Thyroid gland (tissue), 4 donors: Measurements from ENCODE around the gene XIAP. TPM values are rescaled to one million over a fixed set of nuclear protein-coding genes. Genes with fewer than 3 reads are reported as not detected.
"Not testable (repeated sequence)": the region's sequence is repeated elsewhere in the genome, so short reads cannot be mapped to it uniquely, and the experiment has no call there.

ENCODE experiments used
- DNase-seq, 2 donors: peaks; one replicate each; pipeline ENCODE4 v3.0.0-alpha.2; 2019
- H3K27ac ChIP-seq, 3 donors: fragments of 200-600 bp; sonication (generic); 1 replicate in 2 of 3; 2 replicates in 1 of 3; pipeline ENCODE4 v1.5.1; 2016 to 2019; ENCODE audit warnings: mild to moderate bottlenecking in 1 of 3, moderate library complexity in 1 of 3
- H3K27me3 ChIP-seq: fragments of 200-600 bp; sonication (generic); one replicate; pipeline ENCODE4 v1.5.1; 2019
- H3K36me3 ChIP-seq, 2 donors: fragments of 200-600 bp; sonication (generic); one replicate each; pipeline ENCODE4 v1.5.1; 2016 to 2019
- H3K4me1 ChIP-seq, 2 donors: fragments of 200-600 bp; sonication (generic); one replicate each; pipeline ENCODE4 v1.5.1; 2017 to 2019
- H3K4me3 ChIP-seq, 3 donors: fragments of 200-600 bp; sonication (generic); replicated peaks in 1 of 3; 1 replicate in 2 of 3; 2 replicates in 1 of 3; pipeline ENCODE4 v1.5.1; 2016; ENCODE audit warnings: mild to moderate bottlenecking in 1 of 3
- H3K9me3 ChIP-seq: fragments of 200-600 bp; sonication (generic); one replicate; pipeline ENCODE4 v1.5.1; 2017
- CTCF ChIP-seq, 6 experiments: fragments of 200-600 bp in 3 of 6; fragments of 450-650 bp in 3 of 6; sonication (generic) in 3 of 6; IDR thresholded peaks; one replicate each; pipeline ENCODE4 v1.5.1; 2016 to 2019; ENCODE audit warnings: antibody characterized with exemption in 6 of 6, mild to moderate bottlenecking in 2 of 6, inconsistent platforms in 1 of 6, moderate library complexity in 1 of 6
- POLR2A ChIP-seq, 2 donors: fragments of 450-650 bp; IDR thresholded peaks; one replicate each; pipeline ENCODE4 v1.6.1; 2017; ENCODE audit warnings: antibody characterized with exemption in 2 of 2, mild to moderate bottlenecking in 2 of 2, moderate library complexity in 1 of 2
- WGBS, 2 donors: methylation state at CpG; one replicate each; pipeline ENCODE4 v1.1.5; 2017; 5-methylcytosine and 5-hydroxymethylcytosine counted together
- intact Hi-C: fragments of 100-400 bp; cut with DNase I; formaldehyde crosslinking; loops from one replicate; pipeline ENCODE4 v1.15.1; 2023
- total RNA-seq, 4 donors: library from RNA; depleted of rRNA; stranded (reverse); fragments of >200 nt; gene quantifications; one replicate each; pipeline ENCODE4 v1.2.3, GENCODE V29; 2016

XIAP gene
- total RNA-seq, 4 donors from 2014 or later: 35.9 to 54.0 (median 48.8) TPM

- intact Hi-C loops: no loop called here
- no peaks in the 10 kb centered on the region for H3K9me3 ChIP-seq
- no peak overlapping the region for H3K27ac ChIP-seq
- H3K4me3 ChIP-seq: no peak overlapping the region
- TF ChIP-seq CTCF (IDR thresholded peaks at IDR 0.05): no peak
- TF ChIP-seq POLR2A (IDR thresholded peaks at IDR 0.05): no peak
- DNase-seq: no peak
- H3K36me3 ChIP-seq: no peaks in the 10 kb centered on the region
- H3K27me3 ChIP-seq: no peaks in the 10 kb centered on the region
- H3K4me1 ChIP-seq: peaks cover 0 to 4% of the 10 kb centered on the region in 2 donors
Measured at GRCh38 chrX:123881330-123881729, 21.5 kb downstream of the XIAP start.

GRCh38 chrX:123882391-123882790, 22.5 kb downstream of the XIAP start:
- no peaks in the 10 kb centered on the region for H3K27me3 ChIP-seq
- H3K4me3 ChIP-seq: no peak overlapping the region
- no peak for TF ChIP-seq CTCF (IDR thresholded peaks at IDR 0.05)
- TF ChIP-seq POLR2A (IDR thresholded peaks at IDR 0.05): no peak
- no peaks in the 10 kb centered on the region for H3K36me3 ChIP-seq
- WGBS, 2 donors: 83 to 90% methylated on average over 3 of the region's 3 CpGs
- intact Hi-C loops: no loop called here
- no peak overlapping the region for H3K27ac ChIP-seq
- DNase-seq: no peak
- H3K9me3 ChIP-seq: no peaks in the 10 kb centered on the region
- peaks cover 0 to 4% of the 10 kb centered on the region in 2 donors for H3K4me1 ChIP-seq

- DNase-seq: peak in 1 of 2 donors; percentile 7
- Histone ChIP-seq H3K4me3 (no peak overlapping the region), H3K4me1 (no peaks in the 10 kb centered on the region), H3K9me3 (no peaks in the 10 kb centered on the region), H3K27ac (no peak overlapping the region), H3K36me3 (peaks cover 0 to 5% of the 10 kb centered on the region in 2 donors), H3K27me3 (no peaks in the 10 kb centered on the region)
- no peak for TF ChIP-seq POLR2A (IDR thresholded peaks at IDR 0.05)
- peak in 5 of 6 experiments; percentile 13 to 49 (median 36) for TF ChIP-seq CTCF (IDR thresholded peaks at IDR 0.05)
- intact Hi-C loops: no loop called here
Measured at GRCh38 chrX:123884809-123885408, 25.1 kb downstream of the XIAP start.

- no peak for DNase-seq
- peaks cover 3 to 6% of the 10 kb centered on the region in 2 donors for H3K36me3 ChIP-seq
- WGBS, 2 donors: 74 to 90% methylated on average over 3 of the region's 3 CpGs
- H3K4me1 ChIP-seq: no peaks in the 10 kb centered on the region
- no peak overlapping the region for H3K27ac ChIP-seq
- H3K9me3 ChIP-seq: no peaks in the 10 kb centered on the region
- no peak for TF ChIP-seq CTCF (IDR thresholded peaks at IDR 0.05)
- TF ChIP-seq POLR2A (IDR thresholded peaks at IDR 0.05): no peak
- no peak overlapping the region for H3K4me3 ChIP-seq
- no peaks in the 10 kb centered on the region for H3K27me3 ChIP-seq
- intact Hi-C loops: no loop called here
Measured at GRCh38 chrX:123899701-123900100, 39.8 kb downstream of the XIAP start.

- H3K9me3 ChIP-seq, H3K27ac ChIP-seq, H3K4me1 ChIP-seq, H3K4me3 ChIP-seq, DNase-seq, H3K36me3 ChIP-seq, H3K27me3 ChIP-seq, intact Hi-C loops: not testable (repeated sequence)
- WGBS, 2 donors: 99 to 100% methylated on average over 5 to 7 of the region's 7 CpGs
Measured at GRCh38 chrX:123903261-123903660, 43.4 kb downstream of the XIAP start.
